CD14-positive monocyte (primary cell): ENCODE results near the gene ZBED6. TPM values are rescaled to one million over a fixed set of nuclear protein-coding genes. Genes with fewer than 3 reads are reported as not detected.

Experiments
- DNase-seq, 3 donors: peaks; one replicate each; pipeline ENCODE4 v3.0.0-alpha.2; 2011 to 2022
- H2AFZ ChIP-seq: 2 replicates; pipeline ENCODE4 v1.6.0; 2012; ENCODE audit warnings: mild to moderate bottlenecking, low read depth, low read length, inconsistent platforms; ENCODE audit not compliant: insufficient read depth, poor library complexity, severe bottlenecking
- H3K27ac ChIP-seq, 2 donors: 1 replicate in 1 of 2; 2 replicates in 1 of 2; pipeline ENCODE4 v1.5.1; 2012 to 2013; ENCODE audit warnings: low read length in 2 of 2, control low read depth in 1 of 2, inconsistent platforms in 1 of 2, low read depth in 1 of 2, mild to moderate bottlenecking in 1 of 2
- H3K27me3 ChIP-seq, 2 donors: one replicate each; pipeline versions ENCODE4 v1.6.0 to v1.6.1; 2011 to 2013; ENCODE audit warnings: low read length in 2 of 2; ENCODE audit not compliant: control insufficient read depth in 2 of 2, insufficient read depth in 2 of 2
- H3K36me3 ChIP-seq, 2 donors: replicated peaks in 1 of 2; 1 replicate in 1 of 2; 2 replicates in 1 of 2; pipeline versions ENCODE4 v1.5.1 to v1.6.1; 2012 to 2013; ENCODE audit warnings: low read length in 2 of 2, control low read depth in 1 of 2, inconsistent platforms in 1 of 2, mild to moderate bottlenecking in 1 of 2; ENCODE audit not compliant: insufficient read depth in 2 of 2, control insufficient read depth in 1 of 2
- H3K4me1 ChIP-seq, 2 donors: 1 replicate in 1 of 2; 2 replicates in 1 of 2; pipeline versions ENCODE4 v1.5.1 to v1.6.1; 2012 to 2013; ENCODE audit warnings: low read length in 2 of 2, control low read depth in 1 of 2, inconsistent platforms in 1 of 2, mild to moderate bottlenecking in 1 of 2, moderate library complexity in 1 of 2; ENCODE audit not compliant: insufficient read depth in 2 of 2, control insufficient read depth in 1 of 2
- H3K4me2 ChIP-seq: replicated peaks from 2 replicates; pipeline ENCODE3; 2012; ENCODE audit warnings: low read length, moderate library complexity, mild to moderate bottlenecking; ENCODE audit not compliant: poor library complexity, severe bottlenecking; ENCODE audit errors: extremely low read depth
- H3K4me3 ChIP-seq, 3 experiments: fragments of 200-600 bp in 1 of 3; sonication (generic) in 1 of 3; replicated peaks in 1 of 3; 1 replicate in 2 of 3; 2 replicates in 1 of 3; pipeline ENCODE4 v1.5.1; 2011 to 2013; ENCODE audit warnings: low read length in 3 of 3, mild to moderate bottlenecking in 3 of 3, control low read depth in 2 of 3, low read depth in 2 of 3, inconsistent platforms in 1 of 3, moderate library complexity in 1 of 3
- H3K79me2 ChIP-seq: 2 replicates; pipeline ENCODE4 v1.6.0; 2012; ENCODE audit warnings: mild to moderate bottlenecking, control low read depth, inconsistent platforms, low read length, moderate library complexity; ENCODE audit not compliant: insufficient read depth
- H3K9ac ChIP-seq: 2 replicates; pipeline ENCODE4 v1.6.0; 2017; ENCODE audit warnings: low read length, mild to moderate bottlenecking; ENCODE audit not compliant: insufficient read depth, poor library complexity, severe bottlenecking
- H3K9me3 ChIP-seq, 2 donors: replicated peaks in 1 of 2; 1 replicate in 1 of 2; 2 replicates in 1 of 2; pipeline versions ENCODE4 v1.5.1 to v1.6.1; 2012 to 2013; ENCODE audit warnings: low read length in 2 of 2, control low read depth in 1 of 2; ENCODE audit not compliant: control insufficient read depth in 1 of 2, insufficient read depth in 1 of 2
- H4K20me1 ChIP-seq: 2 replicates; pipeline ENCODE4 v1.6.0; 2012; ENCODE audit warnings: mild to moderate bottlenecking, low read length, control low read depth, moderate library complexity; ENCODE audit not compliant: insufficient read depth
- H3K27ac Mint-ChIP-seq, 7 donors: one replicate each; pipeline ENCODE4 v1.8.0; 2020; ENCODE audit warnings: mild to moderate bottlenecking in 7 of 7, mixed read lengths in 7 of 7, moderate library complexity in 6 of 7, inconsistent platforms in 2 of 7
- H3K27me3 Mint-ChIP-seq, 3 donors: one replicate each; pipeline ENCODE4 v1.8.0; 2021 to 2022; ENCODE audit warnings: low read depth in 3 of 3, mild to moderate bottlenecking in 3 of 3, mixed read lengths in 3 of 3, moderate library complexity in 3 of 3, inconsistent platforms in 1 of 3
- H3K36me3 Mint-ChIP-seq, 2 donors: one replicate each; pipeline ENCODE4 v1.8.0; 2020; ENCODE audit warnings: mixed read lengths in 2 of 2, inconsistent platforms in 1 of 2, mild to moderate bottlenecking in 1 of 2
- H3K4me1 Mint-ChIP-seq: one replicate; pipeline ENCODE4 v1.8.0; 2020; ENCODE audit warnings: mild to moderate bottlenecking, mixed read lengths
- H3K4me3 Mint-ChIP-seq, 2 donors: one replicate each; pipeline ENCODE4 v1.8.0; 2020; ENCODE audit warnings: mild to moderate bottlenecking in 2 of 2, mixed read lengths in 2 of 2, moderate library complexity in 1 of 2
- H3K9me3 Mint-ChIP-seq, 7 donors: one replicate each; pipeline ENCODE4 v1.8.0; 2020 to 2022; ENCODE audit warnings: mixed read lengths in 7 of 7, mild to moderate bottlenecking in 6 of 7, moderate library complexity in 6 of 7, inconsistent platforms in 2 of 7
- CTCF ChIP-seq: fragments of 200-600 bp; IDR thresholded peaks from one replicate; pipeline ENCODE4 v1.8.0; 2022; ENCODE audit warnings: antibody characterized with exemption, mild to moderate bottlenecking
- WGBS: methylation state at CpG from one replicate; pipeline ENCODE4 v1.1.5; 2013; ENCODE audit warnings: missing lambda C conversion rate; ENCODE audit not compliant: insufficient coverage; 5-methylcytosine and 5-hydroxymethylcytosine counted together
- intact Hi-C, 2 donors: fragments of 100-400 bp; cut with micrococcal nuclease; formaldehyde crosslinking; loops; one replicate each; pipeline versions ENCODE4 v1.15.0 to v1.15.1; 2023
- polyA plus RNA-seq, 3 donors: library from polyadenylated mRNA; depleted of rRNA in 1 of 3; unstranded in 2 of 3; stranded (reverse) in 1 of 3; fragments of 300-500 nt in 2 of 3; fragments of >200 nt in 1 of 3; fragmentation: Illumina TruSeq in 2 of 3; gene quantifications; 1 replicate in 2 of 3; 2 replicates in 1 of 3; pipeline ENCODE4 v1.2.3, GENCODE V29; 2012 to 2021

The ZBED6 gene
- polyA plus RNA-seq, 3 donors: 0.56 to 2.2 (median 1.00) TPM

DNA sequence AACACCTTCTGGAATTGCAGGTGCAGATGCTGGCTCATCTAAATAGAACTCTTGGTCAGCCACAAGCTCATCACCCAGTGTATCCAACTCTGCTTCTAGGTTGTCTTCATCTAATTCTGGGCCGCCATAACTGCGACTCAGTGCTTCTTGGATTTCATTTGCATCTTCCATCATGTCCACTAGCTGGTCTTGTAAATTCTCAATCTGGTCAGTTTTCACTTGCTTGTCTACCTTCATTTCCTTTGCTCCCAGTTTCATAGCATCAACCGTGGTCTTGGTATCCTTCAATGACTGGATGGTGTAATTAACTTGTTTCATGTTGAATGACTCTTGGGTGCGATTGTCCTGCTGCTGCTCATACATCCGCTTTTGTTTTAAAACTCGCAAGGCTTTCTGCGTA, 10.3 kb downstream of the ZBED6 start:
- H3K9me3 ChIP-seq: no peaks in the 10 kb centered on the region
- H4K20me1 ChIP-seq: peaks cover 100% of the 10 kb centered on the region
- Mint-ChIP-seq H3K27me3 (no peaks in the 10 kb centered on the region), H3K9me3 (no peaks in the 10 kb centered on the region), H3K4me1 (no peaks in the 10 kb centered on the region), H3K36me3 (peaks cover 47 to 80% of the 10 kb centered on the region in 2 donors), H3K4me3 (no peak overlapping the region), H3K27ac (peak overlapping the region in 2 of 7 donors; percentile 6 to 38)
- no peak overlapping the region for H3K4me3 ChIP-seq
- no peak overlapping the region for H3K4me2 ChIP-seq
- TF ChIP-seq CTCF: no peak
- intact Hi-C loops: no loop called here
- H3K27me3 ChIP-seq: no peaks in the 10 kb centered on the region
- DNase-seq: no peak
- no peak overlapping the region for H3K9ac ChIP-seq
- H3K36me3 ChIP-seq: peaks cover 39 to 85% of the 10 kb centered on the region in 2 donors
- H2AFZ ChIP-seq: no peak overlapping the region
- no peaks in the 10 kb centered on the region for H3K4me1 ChIP-seq
- no peak overlapping the region for H3K27ac ChIP-seq
- H3K79me2 ChIP-seq: peaks cover 98% of the 10 kb centered on the region
- 100% methylated on average over 5 of the region's 7 CpGs for WGBS

DNA sequence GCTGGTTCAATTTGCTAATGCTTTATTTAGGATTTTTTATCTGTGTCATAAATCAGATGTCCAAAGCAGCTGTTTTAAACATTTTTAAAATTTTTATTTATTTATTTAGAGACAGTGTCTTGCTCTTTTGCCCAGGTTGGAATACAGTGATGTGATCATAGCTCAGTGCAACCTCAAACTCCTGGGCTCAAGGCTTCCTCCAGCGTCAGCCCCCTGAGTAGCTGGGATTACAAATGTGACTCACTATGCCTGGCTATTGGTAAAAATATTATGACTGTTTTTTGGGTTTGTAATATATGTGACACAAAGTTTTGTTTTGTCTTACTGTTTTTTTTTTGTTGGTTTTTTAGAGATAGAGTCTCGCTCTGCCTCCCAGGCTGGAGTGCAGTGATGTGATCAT, 11.8 kb downstream of the ZBED6 start:
- no peak for TF ChIP-seq CTCF
- Mint-ChIP-seq H3K4me1 (no peaks in the 10 kb centered on the region), H3K4me3 (no peak overlapping the region), H3K9me3 (no peaks in the 10 kb centered on the region), H3K36me3 (peaks cover 52 to 87% of the 10 kb centered on the region in 2 donors), H3K27ac (peak overlapping the region in 2 of 7 donors; percentile 32 to 47), H3K27me3 (no peaks in the 10 kb centered on the region)
- Histone ChIP-seq H3K9me3 (no peaks in the 10 kb centered on the region), H4K20me1 (peaks cover 100% of the 10 kb centered on the region), H3K27ac (no peak overlapping the region), H3K4me1 (no peaks in the 10 kb centered on the region), H3K27me3 (no peaks in the 10 kb centered on the region), H3K4me3 (no peak overlapping the region), H2AFZ (no peak overlapping the region), H3K36me3 (peaks cover 39 to 86% of the 10 kb centered on the region in 2 donors), H3K4me2 (no peak overlapping the region), H3K9ac (no peak overlapping the region), H3K79me2 (peaks cover 96% of the 10 kb centered on the region)
- no peak for DNase-seq
- WGBS: 100% methylated on average over 1 of the region's 2 CpGs
- intact Hi-C loops: no loop called here
